IPS-18c (cell line): ENCODE measurements around the gene GRB7.
"Not testable (repeated sequence)": the region's sequence is repeated elsewhere in the genome, so short reads cannot be mapped to it uniquely, and the experiment has no call there.

ENCODE experiments used
- H3K4me3 ChIP-seq: 2 replicates; pipeline ENCODE4 v1.7.0; 2013; ENCODE audit warnings: low read depth, mild to moderate bottlenecking, low read length, moderate library complexity; ENCODE audit not compliant: insufficient read depth
- H3K9me3 ChIP-seq: one replicate; pipeline ENCODE4 v1.6.1; 2013; ENCODE audit warnings: mild to moderate bottlenecking, low read length, moderate library complexity; ENCODE audit not compliant: control insufficient read depth, insufficient read depth

The GRB7 gene

DNA sequence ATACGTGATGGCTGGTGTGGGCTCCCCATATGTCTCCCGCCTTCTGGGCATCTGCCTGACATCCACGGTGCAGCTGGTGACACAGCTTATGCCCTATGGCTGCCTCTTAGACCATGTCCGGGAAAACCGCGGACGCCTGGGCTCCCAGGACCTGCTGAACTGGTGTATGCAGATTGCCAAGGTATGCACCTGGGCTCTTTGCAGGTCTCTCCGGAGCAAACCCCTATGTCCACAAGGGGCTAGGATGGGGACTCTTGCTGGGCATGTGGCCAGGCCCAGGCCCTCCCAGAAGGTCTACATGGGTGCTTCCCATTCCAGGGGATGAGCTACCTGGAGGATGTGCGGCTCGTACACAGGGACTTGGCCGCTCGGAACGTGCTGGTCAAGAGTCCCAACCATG, 13.0 kb upstream of the GRB7 start:
- Histone ChIP-seq H3K9me3 (peaks cover 2% of the 10 kb centered on the region), H3K4me3 (no peak overlapping the region)

- H3K4me3 ChIP-seq, H3K9me3 ChIP-seq: not testable (repeated sequence)
Observed at GRCh38 chr17:39725923-39726322, 11.8 kb upstream of the GRB7 start.

DNA sequence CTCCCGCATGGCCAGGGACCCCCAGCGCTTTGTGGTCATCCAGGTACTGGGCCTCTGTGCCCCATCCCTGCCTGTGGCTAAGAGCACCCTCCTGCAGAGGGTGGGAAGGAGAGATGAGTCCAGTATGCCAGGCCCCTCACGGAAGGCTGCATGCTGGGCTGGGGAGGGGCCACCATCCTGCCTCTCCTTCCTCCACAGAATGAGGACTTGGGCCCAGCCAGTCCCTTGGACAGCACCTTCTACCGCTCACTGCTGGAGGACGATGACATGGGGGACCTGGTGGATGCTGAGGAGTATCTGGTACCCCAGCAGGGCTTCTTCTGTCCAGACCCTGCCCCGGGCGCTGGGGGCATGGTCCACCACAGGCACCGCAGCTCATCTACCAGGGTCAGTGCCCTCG, 11.1 kb upstream of the GRB7 start:
- H3K4me3 ChIP-seq, result no peak overlapping the region
- peaks cover 2% of the 10 kb centered on the region for H3K9me3 ChIP-seq

GRCh38 chr17:39727556-39727955, 10.2 kb upstream of the GRB7 start:
- Histone ChIP-seq H3K4me3 (no peak overlapping the region), H3K9me3 (peaks cover 2% of the 10 kb centered on the region)

DNA sequence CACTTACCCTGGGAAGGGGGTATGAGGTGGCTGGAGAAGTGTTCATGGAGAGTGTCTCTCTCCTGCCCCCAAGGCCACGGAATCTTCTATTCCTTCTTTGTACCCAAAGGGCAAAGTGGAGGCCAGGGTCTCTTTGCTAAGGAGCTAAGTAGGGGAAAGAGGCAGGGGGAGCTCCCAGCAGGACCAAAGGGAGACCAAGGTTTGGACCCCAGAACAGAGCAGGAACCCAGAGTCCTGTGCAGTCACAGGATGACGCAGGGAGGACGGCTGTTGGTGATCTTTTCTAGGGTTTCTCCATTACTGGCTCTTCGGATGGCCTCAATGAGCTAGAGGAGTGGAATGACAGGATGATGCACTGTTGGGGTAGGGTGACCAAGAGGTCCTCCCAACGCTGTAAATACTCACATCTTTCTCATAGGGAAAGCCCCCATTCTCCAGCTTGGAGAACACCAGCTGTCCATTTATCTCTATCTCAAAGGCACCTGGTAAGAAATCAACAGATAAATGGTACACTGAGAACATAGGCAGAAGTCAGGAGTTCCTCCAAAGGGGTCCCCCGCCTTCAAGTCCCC, 8.4 kb upstream of the GRB7 start:
- Histone ChIP-seq H3K4me3 (peak overlapping the region; percentile 84), H3K9me3 (peaks cover 2% of the 10 kb centered on the region)

DNA sequence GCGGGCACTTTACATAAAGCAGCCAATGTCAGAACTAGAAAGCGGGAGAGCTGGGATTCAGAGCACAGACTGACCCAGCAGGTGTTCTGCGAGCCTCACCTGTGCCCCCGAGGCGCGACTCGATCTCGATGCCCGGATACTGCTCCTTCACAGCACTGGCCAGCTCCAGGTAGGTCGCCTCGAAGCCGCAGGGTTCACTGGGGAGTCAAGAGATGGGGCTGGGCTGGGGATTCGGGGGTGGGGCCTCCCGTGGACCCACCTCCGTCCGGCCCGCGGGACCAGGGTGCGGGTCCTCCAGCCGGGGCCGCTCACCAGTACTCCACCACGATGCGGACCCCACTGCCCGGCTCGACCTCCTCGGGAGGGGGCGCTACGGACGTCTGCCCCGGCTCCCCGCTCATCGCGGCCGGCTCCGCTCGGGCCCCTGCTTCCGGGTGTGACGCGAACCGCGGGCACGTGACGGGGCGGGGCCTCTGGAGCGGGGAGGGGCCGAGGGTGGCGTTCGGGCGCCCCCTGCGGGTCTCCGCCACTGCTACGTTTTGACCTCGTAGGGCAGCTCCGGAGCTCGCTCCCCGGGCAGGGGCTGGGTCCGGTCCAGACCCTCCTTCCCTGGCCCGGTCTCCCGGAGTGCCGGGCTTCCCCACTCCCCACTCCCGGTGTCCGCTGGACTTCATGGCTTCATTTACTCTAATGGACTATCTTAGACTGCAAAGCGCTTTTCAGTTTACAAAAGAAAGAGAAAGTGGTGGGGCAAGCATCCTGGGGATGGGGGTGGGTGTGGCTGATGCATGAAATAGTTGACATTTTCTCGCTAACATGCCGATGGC, 7.4 kb upstream of the GRB7 start, which contains the start of gene MIEN1:
TSS of gene MIEN1 (minus strand) at position 438 of the 827 bp plus-strand sequence. CDS start at position 401, 37 bp downstream.
- peaks cover 2% of the 10 kb centered on the region for H3K9me3 ChIP-seq
- H3K4me3 ChIP-seq, result peak within 1 kb of the TSS; percentile 84

DNA sequence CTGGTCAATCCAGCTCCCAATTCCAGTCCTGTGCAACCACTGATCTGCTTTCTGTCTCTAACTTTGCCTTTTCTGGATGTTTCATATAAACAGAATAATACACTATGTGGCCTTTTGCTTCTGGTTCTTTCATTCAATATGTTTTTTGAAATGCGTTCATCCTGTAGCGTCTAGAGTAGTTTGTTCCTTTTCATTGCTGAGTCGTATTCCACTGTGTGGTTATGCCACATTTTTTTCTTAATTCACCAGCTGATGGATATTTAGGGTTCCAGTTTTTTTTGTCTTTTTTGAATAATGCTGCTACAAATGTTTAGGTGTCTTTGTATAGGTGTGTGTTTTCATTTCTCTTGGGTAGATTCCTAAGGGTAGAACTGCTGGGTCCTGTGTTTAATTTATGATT, 5.2 kb upstream of the GRB7 start:
- H3K9me3 ChIP-seq, result peaks cover 2% of the 10 kb centered on the region

GRCh38 chr17:39735882-39736281, 1.9 kb upstream of the GRB7 start:
- H3K9me3 ChIP-seq, result no peaks in the 10 kb centered on the region
- H3K4me3 ChIP-seq, result no peak overlapping the region

More for the DNA sequence above, 5.2 kb upstream of the GRB7 start:
- no peak overlapping the region for H3K4me3 ChIP-seq

DNA sequence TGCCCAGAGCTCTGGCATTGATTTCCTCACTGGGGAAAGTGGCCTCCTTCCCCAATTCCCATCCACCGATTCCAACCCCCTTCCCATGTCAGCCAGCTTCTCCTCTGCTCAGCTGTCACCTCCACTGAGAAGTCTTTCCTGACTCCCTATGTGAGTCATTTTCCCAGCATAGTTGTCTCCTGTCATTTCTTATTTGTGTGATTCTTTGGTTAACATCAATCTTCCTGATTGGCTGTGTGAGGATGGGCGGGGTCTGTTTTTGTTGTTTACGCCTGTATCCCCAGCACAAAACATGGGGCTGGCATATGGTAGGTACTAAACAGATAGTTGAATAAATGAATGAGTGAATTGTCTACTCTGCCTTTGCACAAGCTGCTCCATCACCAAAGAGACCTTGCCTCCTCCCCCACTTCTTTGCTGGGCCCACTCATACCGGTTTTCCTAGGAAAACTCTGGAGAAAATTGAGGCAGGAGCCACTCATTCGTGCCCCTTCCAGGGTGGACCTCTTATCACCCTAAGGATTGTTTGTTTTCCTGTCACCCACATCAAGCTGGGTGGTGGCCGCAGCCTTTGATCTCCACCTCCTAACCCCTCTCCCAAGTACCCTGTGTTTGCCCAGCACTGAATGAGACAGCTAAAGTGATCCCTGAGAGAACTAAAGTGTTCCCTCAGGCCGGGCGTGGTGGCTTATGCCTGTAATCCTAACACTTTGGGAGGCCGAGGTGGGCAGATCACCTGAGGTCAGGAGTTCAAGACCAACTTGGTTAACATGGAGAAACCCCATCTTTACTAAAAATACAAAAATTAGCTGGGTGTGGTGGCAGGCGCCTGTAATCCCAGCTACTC, 1.2 kb upstream of the GRB7 start:
- H3K4me3 ChIP-seq, result no peak overlapping the region
- no peaks in the 10 kb centered on the region for H3K9me3 ChIP-seq

- Histone ChIP-seq H3K9me3 (no peaks in the 10 kb centered on the region), H3K4me3 (peak overlapping the region; percentile 60)
Observed at GRCh38 chr17:39737206-39737759, 455 bp upstream of the GRB7 start.

DNA sequence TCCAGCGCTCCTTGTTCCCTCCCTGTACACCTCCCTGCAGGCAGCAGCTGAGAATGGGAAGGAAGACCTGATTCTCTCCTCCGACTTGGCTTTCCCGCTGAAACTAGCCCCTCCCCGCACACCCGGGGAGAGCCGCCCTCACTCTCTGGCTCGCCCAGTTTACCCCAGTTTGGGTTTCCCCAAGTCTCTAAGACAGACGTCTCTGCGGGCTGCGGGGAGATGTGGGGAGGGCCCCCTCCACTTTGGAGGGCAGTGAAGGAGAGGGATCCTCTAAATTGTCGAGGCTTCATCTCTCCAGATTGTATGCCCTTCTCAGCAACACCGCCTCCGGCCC, 797 bp downstream of the GRB7 start:
- H3K9me3 ChIP-seq, result no peaks in the 10 kb centered on the region
- peak overlapping the region; percentile 60 for H3K4me3 ChIP-seq

- no peaks in the 10 kb centered on the region for H3K9me3 ChIP-seq
- peak overlapping the region; percentile 60 for H3K4me3 ChIP-seq
Observed at GRCh38 chr17:39738983-39739884, 1.5 kb downstream of the GRB7 start.

DNA sequence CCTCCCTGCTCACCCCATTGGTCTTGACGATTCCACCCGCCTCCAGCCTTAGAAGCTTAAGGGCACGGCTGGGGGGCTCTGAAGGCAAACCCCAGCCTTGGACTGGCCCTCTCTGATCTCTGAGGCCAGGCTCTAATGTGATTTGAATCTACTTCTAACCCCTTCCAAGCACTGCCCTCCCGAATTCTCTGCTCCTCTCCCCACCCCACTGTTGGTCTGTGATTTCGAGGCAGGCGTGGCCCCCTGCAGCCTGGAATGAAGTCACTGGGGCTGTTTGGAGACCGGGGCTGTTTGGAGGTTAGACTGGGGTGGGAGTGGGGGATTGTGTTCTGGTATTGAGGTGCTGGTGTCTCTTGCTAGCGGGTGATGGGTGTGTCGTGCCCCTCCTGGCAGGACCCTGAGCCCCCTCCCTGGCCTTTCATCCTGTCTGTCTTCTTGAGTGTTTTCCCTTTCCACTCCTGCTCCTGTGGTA, 2.2 kb downstream of the GRB7 start:
- no peaks in the 10 kb centered on the region for H3K9me3 ChIP-seq
- H3K4me3 ChIP-seq, result peak overlapping the region; percentile 60

DNA sequence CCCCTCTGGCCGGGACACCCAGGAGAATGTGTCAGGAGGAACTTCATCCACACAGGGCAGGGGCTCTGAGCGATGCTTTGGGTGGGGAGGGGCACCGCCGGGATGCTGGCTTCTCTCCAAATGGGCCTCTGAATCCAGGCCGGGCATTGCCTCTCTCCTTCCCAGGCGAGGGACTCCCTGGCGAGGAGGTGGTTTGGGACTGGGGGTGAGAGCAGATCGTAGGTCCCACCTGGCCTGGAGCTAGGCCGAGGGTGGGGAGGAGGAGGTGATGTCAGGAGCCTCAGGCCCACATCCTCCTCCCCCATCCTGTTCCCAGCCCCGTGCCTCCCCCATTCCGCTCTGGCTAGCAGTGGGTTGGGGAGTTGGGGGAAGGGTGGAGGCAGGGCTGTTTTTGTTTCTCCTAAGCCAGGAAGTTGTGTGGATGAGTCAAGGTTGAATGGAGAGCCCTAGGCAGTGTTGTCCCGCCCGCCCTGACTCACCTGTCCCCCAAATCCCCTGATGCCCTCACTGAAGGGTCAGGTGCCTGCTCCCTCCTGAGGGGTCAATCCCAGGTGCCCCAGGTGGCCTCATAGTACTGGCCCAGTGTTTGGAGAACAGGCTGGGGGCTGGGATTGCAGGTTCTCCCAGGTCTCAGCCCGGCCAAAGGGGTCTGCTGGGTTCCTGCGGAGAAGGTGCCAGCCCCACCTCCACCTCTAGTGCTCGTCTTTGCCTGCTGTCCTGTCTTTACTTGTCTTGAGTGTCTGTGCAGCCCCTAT, 2.8 kb downstream of the GRB7 start:
- no peaks in the 10 kb centered on the region for H3K9me3 ChIP-seq
- peak overlapping the region; percentile 60 for H3K4me3 ChIP-seq

DNA sequence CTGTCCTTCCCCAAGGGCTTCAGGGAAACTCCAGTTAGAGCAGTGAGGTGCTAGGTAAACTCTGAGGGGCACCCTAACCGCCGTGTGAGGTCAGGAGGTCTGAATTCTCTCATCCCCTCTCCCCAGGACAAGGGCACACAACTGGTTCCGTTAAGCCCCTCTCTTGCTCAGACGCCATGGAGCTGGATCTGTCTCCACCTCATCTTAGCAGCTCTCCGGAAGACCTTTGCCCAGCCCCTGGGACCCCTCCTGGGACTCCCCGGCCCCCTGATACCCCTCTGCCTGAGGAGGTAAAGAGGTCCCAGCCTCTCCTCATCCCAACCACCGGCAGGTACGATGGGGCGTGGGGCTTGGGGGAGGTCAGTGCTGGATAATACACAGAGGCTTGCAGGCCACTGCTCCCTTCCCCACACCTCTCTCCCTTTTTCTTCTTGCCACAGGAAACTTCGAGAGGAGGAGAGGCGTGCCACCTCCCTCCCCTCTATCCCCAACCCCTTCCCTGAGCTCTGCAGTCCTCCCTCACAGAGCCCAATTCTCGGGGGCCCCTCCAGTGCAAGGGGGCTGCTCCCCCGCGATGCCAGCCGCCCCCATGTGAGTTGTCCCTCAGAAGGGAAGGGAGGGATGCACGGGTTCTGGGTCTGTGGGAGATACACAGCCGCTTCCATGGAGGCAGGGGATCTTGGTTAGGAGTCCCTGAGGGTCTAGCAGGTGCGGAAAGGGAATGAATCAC, 4.6 kb downstream of the GRB7 start:
- Histone ChIP-seq H3K4me3 (no peak overlapping the region), H3K9me3 (no peaks in the 10 kb centered on the region)
